Karpas-422 (cell line): ENCODE data around the gene CRNKL1. TPM values are rescaled to one million over a fixed set of nuclear protein-coding genes. Genes with fewer than 3 reads are reported as not detected.

Experiments used
- DNase-seq: peaks from one replicate; pipeline ENCODE4 v3.0.0-alpha.2; 2015
- H2AFZ ChIP-seq: fragments of 200-600 bp; sonication (generic); 2 replicates; pipeline ENCODE4 v1.6.1; 2014; ENCODE audit warnings: antibody characterized with exemption, low read length, mixed read lengths
- H3K27ac ChIP-seq: fragments of 200-600 bp; sonication (generic); 2 replicates; pipeline ENCODE4 v1.5.1; 2014; ENCODE audit warnings: mild to moderate bottlenecking, low read length, moderate library complexity
- H3K27me3 ChIP-seq: fragments of 200-600 bp; sonication (generic); 2 replicates; pipeline ENCODE4 v1.6.1; 2014; ENCODE audit warnings: low read length, mixed read lengths
- H3K36me3 ChIP-seq: fragments of 200-600 bp; sonication (generic); 2 replicates; pipeline ENCODE4 v1.6.1; 2014; ENCODE audit warnings: low read length, mixed read lengths; ENCODE audit not compliant: insufficient read depth
- H3K4me1 ChIP-seq: fragments of 200-600 bp; sonication (generic); 2 replicates; pipeline ENCODE4 v1.6.1; 2014; ENCODE audit warnings: mild to moderate bottlenecking, low read length, mixed read lengths
- H3K4me2 ChIP-seq: fragments of 200-600 bp; sonication (generic); 2 replicates; pipeline ENCODE4 v1.6.1; 2014; ENCODE audit warnings: low read length, low read depth, mild to moderate bottlenecking; ENCODE audit not compliant: poor library complexity, severe bottlenecking
- H3K4me3 ChIP-seq: fragments of 200-600 bp; sonication (generic); 2 replicates; pipeline ENCODE4 v1.5.1; 2014; ENCODE audit warnings: mild to moderate bottlenecking, antibody characterized with exemption, low read length, mixed read lengths
- H3K79me2 ChIP-seq: fragments of 200-600 bp; sonication (generic); 2 replicates; pipeline ENCODE4 v1.6.1; 2014; ENCODE audit warnings: mild to moderate bottlenecking, low read length, mixed read lengths
- H3K9ac ChIP-seq: fragments of 200-600 bp; sonication (generic); 2 replicates; pipeline ENCODE4 v1.6.0; 2014; ENCODE audit warnings: low read length
- H3K9me2 ChIP-seq: fragments of 200-600 bp; sonication (generic), shearing (Covaris generic); replicated peaks from 2 replicates; pipeline ENCODE4 v1.6.0; 2014; ENCODE audit warnings: mild to moderate bottlenecking, low read length, moderate library complexity; ENCODE audit not compliant: insufficient read depth
- H3K9me3 ChIP-seq: fragments of 300-700, 200-600 bp; sonication (generic); 2 replicates; pipeline ENCODE4 v1.6.1; 2014; ENCODE audit warnings: low read length, mixed read lengths
- H4K20me1 ChIP-seq: fragments of 200-600 bp; sonication (generic); 2 replicates; pipeline ENCODE4 v1.6.1; 2014; ENCODE audit warnings: mild to moderate bottlenecking, antibody characterized with exemption, low read length, low read depth; ENCODE audit not compliant: insufficient read depth
- total RNA-seq: library from RNA; depleted of rRNA; stranded (reverse); fragments of >200 nt; shearing (Covaris generic); gene quantifications from 2 replicates; pipeline ENCODE4 v1.2.3, GENCODE V29; 2014; ENCODE audit warnings: low replicate concordance

The CRNKL1 gene
- total RNA-seq, 1 experiment from 2014 or later, result 18.4 TPM

- Histone ChIP-seq H3K9me2 (no peaks in the 10 kb centered on the region), H3K36me3 (no peaks in the 10 kb centered on the region), H3K4me2 (no peak overlapping the region), H4K20me1 (no peaks in the 10 kb centered on the region), H3K27ac (no peak overlapping the region), H3K9ac (no peak overlapping the region), H3K27me3 (no peaks in the 10 kb centered on the region), H3K79me2 (no peaks in the 10 kb centered on the region), H2AFZ (no peak overlapping the region), H3K4me3 (no peak overlapping the region), H3K9me3 (no peaks in the 10 kb centered on the region), H3K4me1 (peaks cover 12% of the 10 kb centered on the region)
- no peak for DNase-seq
These were observed 53.1 kb downstream of the CRNKL1 start for GRCh38 chr20:19998990-19999705.

GRCh38 chr20:19996917-19997316 lies 55.3 kb downstream of the CRNKL1 start:
- Histone ChIP-seq H3K4me2 (no peak overlapping the region), H3K27ac (no peak overlapping the region), H3K79me2 (no peaks in the 10 kb centered on the region), H3K9me2 (no peaks in the 10 kb centered on the region), H3K9ac (no peak overlapping the region), H3K36me3 (no peaks in the 10 kb centered on the region), H3K9me3 (no peaks in the 10 kb centered on the region), H3K4me1 (no peaks in the 10 kb centered on the region), H3K4me3 (no peak overlapping the region), H4K20me1 (no peaks in the 10 kb centered on the region), H3K27me3 (no peaks in the 10 kb centered on the region; the same call in 1 of the 2 replicates), H2AFZ (no peak overlapping the region)
- no peak for DNase-seq

DNA sequence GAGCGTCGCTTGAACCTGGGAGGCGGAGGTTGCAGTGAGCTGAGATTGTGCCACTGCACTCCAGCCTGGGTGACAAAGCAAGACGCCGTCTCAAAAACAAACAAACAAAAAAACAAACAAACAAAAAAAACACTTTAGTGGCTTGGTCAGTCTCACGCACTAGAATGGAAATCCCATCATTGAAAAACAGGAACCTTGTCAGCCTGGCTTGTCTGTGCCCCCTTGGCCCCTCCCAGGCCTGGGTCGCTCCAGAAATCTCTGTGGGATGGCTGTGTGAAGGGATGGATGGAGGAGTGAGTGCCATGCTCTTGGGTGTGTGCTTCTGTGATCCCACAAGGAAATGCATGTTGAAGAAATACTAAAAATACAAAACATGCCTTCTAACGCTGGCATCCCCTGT lies 56.0 kb downstream of the CRNKL1 start:
- Histone ChIP-seq H4K20me1 (no peaks in the 10 kb centered on the region), H3K79me2 (no peaks in the 10 kb centered on the region), H3K4me2 (no peak overlapping the region), H3K9me2 (no peaks in the 10 kb centered on the region), H3K27me3 (no peaks in the 10 kb centered on the region; the same call in 1 of the 2 replicates), H2AFZ (no peak overlapping the region), H3K36me3 (no peaks in the 10 kb centered on the region), H3K4me1 (no peaks in the 10 kb centered on the region), H3K9ac (no peak overlapping the region), H3K9me3 (no peaks in the 10 kb centered on the region), H3K4me3 (no peak overlapping the region), H3K27ac (no peak overlapping the region)
- DNase-seq, result no peak

GRCh38 chr20:19995220-19995863 lies 56.9 kb downstream of the CRNKL1 start:
- Histone ChIP-seq H3K9ac (no peak overlapping the region), H3K9me2 (no peaks in the 10 kb centered on the region), H4K20me1 (no peaks in the 10 kb centered on the region), H3K27me3 (no peaks in the 10 kb centered on the region; the same call in 1 of the 2 replicates), H3K4me3 (no peak overlapping the region), H3K36me3 (no peaks in the 10 kb centered on the region), H3K9me3 (no peaks in the 10 kb centered on the region), H3K4me2 (no peak overlapping the region), H3K27ac (no peak overlapping the region), H2AFZ (no peak overlapping the region), H3K79me2 (no peaks in the 10 kb centered on the region), H3K4me1 (no peaks in the 10 kb centered on the region)
- peak; percentile 83 for DNase-seq

DNA sequence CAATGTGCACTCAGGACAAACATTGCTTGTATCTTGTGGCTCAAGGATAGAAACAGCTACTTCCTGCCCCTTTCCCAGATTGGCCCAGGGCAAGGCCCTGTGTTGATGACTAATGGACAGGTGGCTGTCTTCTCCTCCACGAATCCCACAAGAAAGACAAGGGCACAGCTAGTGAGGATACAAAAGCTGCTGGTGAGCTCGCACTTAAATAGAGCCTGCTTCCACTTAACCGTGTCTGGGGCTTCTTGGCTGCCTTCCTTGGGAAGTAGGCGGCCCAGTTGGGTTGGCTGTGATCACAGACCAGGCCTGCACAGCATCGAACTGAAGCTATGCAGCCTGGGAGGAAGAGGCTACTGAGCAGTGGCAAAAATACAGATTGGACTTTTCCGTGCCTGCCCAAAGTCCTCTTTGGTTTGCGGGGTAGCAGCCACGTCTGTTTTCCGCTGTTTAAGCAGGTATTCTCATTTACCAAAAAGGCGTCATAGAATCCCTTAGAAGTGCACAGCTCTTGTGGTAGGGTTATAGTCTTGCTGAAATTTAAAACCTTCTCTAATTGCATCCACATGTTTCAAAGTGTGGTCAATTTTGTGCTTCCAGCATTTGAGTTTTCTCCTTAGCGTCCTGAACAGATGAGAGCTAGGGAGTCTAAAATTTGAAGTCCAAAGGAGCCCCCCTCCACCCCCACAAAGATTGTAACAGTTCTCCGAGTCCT lies 58.2 kb downstream of the CRNKL1 start:
- no peak for DNase-seq
- no peaks in the 10 kb centered on the region for H3K4me1 ChIP-seq
- no peaks in the 10 kb centered on the region for H3K36me3 ChIP-seq
- H3K4me2 ChIP-seq, result no peak overlapping the region
- H3K27me3 ChIP-seq, result no peaks in the 10 kb centered on the region; the same call in 1 of the 2 replicates
- no peaks in the 10 kb centered on the region for H4K20me1 ChIP-seq
- H3K4me3 ChIP-seq, result no peak overlapping the region
- no peak overlapping the region for H2AFZ ChIP-seq
- no peak overlapping the region for H3K27ac ChIP-seq
- no peak overlapping the region for H3K9ac ChIP-seq
- H3K9me3 ChIP-seq, result no peaks in the 10 kb centered on the region
- no peaks in the 10 kb centered on the region for H3K9me2 ChIP-seq
- H3K79me2 ChIP-seq, result no peaks in the 10 kb centered on the region

DNA sequence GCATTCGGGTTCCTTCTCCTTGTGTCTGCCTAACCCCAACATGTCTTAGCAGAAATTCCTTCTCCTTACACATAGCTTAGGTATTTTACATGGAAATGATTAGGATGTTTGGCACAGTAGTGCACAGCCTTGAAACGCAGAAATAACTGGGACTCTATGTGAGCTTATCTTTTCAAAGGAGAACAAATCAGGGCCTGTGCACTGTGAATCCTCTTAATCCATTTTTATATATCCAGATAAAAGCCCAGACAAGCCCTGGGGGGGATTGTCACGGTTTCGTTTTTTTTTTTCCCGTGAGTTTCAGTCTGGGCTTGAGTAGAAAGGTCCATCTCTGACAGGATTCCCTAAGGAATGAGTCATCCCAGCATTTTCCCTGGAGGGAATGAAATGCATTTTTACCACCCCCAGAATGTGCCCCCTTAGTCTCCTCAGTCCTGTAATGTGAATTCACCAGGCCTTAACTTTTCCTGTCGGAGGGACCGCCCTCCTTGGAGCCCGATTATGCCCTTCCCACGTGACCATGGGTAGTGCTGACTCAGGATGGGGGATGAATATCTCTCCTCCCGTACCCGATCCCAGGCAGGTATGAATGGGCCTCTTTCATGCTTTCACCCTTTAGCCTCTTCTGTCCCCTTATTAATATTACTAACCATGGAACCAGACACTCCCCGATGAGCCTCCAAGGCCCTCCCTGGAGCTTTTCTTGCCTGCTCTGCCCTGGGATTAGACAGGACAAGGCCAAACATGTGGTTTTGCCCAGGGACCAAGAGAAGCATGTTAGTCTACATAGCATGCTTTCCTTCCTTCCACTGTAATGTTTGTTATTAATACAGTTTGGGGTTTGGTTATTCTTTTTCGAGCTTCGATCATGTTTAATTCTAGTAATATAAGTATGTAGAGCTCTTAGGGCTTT lies 59.0 kb downstream of the CRNKL1 start:
- H4K20me1 ChIP-seq, result no peaks in the 10 kb centered on the region
- no peak overlapping the region for H3K4me3 ChIP-seq
- H3K36me3 ChIP-seq, result no peaks in the 10 kb centered on the region
- no peak for DNase-seq
- H3K27me3 ChIP-seq, result no peaks in the 10 kb centered on the region; the same call in 1 of the 2 replicates
- H3K9me2 ChIP-seq, result no peaks in the 10 kb centered on the region
- no peaks in the 10 kb centered on the region for H3K9me3 ChIP-seq
- no peak overlapping the region for H3K9ac ChIP-seq
- no peak overlapping the region for H3K27ac ChIP-seq
- H3K4me1 ChIP-seq, result no peaks in the 10 kb centered on the region
- H3K79me2 ChIP-seq, result no peaks in the 10 kb centered on the region
- H3K4me2 ChIP-seq, result no peak overlapping the region
- no peak overlapping the region for H2AFZ ChIP-seq

DNA sequence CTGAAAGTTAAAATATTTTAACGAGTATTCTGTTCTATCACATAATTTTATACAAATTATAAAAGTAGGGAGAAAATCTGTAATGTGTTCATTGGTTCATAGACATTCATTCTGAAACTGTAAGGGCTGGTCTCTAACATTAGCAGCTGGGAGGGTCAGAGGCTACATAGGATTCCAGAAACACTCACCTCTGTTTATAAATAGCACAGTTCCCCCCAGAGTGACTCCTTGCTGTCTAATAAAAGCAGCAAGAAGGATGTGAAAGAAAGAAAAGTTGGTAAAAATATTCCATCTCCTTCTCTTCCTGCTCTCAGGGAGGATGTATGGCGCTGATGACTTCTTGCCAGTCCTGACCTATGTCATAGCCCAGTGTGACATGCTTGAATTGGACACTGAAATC lies 60.4 kb downstream of the CRNKL1 start:
- Histone ChIP-seq H4K20me1 (no peaks in the 10 kb centered on the region), H3K4me2 (no peak overlapping the region), H3K9ac (no peak overlapping the region), H2AFZ (no peak overlapping the region), H3K79me2 (no peaks in the 10 kb centered on the region), H3K4me1 (no peaks in the 10 kb centered on the region), H3K4me3 (no peak overlapping the region), H3K27ac (no peak overlapping the region), H3K9me2 (no peaks in the 10 kb centered on the region), H3K9me3 (no peaks in the 10 kb centered on the region), H3K36me3 (no peaks in the 10 kb centered on the region), H3K27me3 (no peaks in the 10 kb centered on the region; the same call in 1 of the 2 replicates)
- no peak for DNase-seq
